DMS53 treated with DMSO at 0.1 percent for 48 hours (cell line): ENCODE data around the gene SYPL2.

Experiments used
- DNase-seq: peaks from one replicate; lab custom pipeline; 2025; ENCODE audit not compliant: unreplicated experiment; lab: John Stamatoyannopoulos, UW

SYPL2 gene

GRCh38 chr1:109490934-109491302 lies 24.6 kb downstream of the SYPL2 start:
- DNase-seq: no peak

DNA sequence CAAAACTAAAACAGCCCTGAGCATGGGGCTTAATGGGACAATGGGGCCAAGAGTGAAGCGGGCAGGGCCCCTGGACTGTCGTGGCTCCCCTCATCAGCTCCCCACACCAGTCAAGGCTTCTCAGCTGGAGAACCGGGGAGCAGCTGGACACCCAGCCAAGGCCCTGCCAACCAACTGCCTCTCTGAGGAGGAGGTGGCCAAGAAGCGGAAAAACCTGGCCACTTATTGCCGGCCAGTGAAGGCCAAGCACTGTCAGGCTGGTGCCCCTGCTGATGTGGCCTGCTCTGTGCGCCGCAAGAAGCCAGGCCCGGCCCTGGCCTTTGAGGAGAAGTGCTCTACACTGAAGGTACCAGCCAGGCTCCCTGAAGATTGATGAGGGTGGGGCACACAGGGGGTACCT lies 25.0 kb downstream of the SYPL2 start:
- no peak for DNase-seq

DNA sequence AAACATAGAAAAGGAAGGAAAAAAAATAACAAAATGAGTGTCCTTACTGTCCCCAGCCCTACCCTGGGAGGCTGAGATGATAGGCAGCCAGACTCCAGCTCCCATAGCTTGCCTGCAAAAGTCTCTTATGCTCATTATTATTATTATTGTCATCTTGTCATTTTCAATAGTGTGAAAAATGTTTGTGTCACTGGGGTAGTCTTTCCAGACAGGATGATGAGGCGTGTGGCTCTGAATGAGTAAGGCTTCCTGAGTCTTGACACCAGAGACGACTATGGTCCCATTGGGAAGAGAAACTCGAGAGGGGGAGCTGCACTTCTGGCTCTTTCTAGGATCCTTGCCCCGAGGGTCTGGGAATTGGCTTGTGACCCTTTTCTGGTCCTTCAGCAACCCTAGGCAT lies 26.4 kb downstream of the SYPL2 start:
- DNase-seq: no peak

GRCh38 chr1:109493227-109493626 lies 26.9 kb downstream of the SYPL2 start:
- DNase-seq: no peak

DNA sequence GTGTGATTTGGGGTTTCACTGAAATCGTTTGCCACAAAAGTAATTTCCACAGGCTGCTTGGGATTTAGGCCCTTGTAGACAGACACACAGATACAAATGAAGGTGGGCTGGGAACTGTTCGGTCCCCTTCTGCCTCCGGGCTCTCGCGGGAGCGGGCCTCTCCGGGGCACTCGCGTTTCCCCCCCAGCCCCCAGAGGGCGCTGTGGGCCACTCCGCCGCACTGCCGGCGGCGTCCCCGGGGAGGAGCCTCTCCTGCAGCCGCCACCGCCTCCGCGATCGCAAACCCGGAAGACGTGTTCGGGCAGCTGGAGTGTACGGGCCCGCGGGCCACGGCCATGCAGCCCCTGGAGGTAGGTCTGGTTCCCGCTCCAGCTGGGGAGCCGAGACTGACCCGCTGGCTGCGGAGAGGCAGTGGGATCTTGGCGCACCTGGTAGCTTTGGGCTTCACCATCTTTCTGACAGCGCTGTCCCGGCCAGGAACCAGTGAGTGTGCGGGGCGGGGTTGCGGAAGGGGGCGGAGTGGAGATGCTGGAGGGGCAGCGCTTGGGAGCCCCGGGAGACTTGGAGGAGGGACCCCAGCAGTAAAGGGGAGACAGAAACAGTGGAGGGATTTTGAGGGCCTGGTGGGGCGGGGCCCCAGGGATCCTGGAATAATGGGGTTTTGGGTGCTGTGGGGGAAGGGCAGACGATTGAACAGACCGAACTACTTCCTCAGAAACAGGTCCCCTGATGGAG lies 27.6 kb downstream of the SYPL2 start, which contains the start of gene CYB561D1:
Gene CYB561D1 (plus strand): TSS at position 290 of the 735 bp plus-strand sequence. CDS start 46 bp downstream, at position 336.
- DNase-seq: peak; percentile 85

GRCh38 chr1:109495738-109496137 lies 29.4 kb downstream of the SYPL2 start:
- DNase-seq: no peak

DNA sequence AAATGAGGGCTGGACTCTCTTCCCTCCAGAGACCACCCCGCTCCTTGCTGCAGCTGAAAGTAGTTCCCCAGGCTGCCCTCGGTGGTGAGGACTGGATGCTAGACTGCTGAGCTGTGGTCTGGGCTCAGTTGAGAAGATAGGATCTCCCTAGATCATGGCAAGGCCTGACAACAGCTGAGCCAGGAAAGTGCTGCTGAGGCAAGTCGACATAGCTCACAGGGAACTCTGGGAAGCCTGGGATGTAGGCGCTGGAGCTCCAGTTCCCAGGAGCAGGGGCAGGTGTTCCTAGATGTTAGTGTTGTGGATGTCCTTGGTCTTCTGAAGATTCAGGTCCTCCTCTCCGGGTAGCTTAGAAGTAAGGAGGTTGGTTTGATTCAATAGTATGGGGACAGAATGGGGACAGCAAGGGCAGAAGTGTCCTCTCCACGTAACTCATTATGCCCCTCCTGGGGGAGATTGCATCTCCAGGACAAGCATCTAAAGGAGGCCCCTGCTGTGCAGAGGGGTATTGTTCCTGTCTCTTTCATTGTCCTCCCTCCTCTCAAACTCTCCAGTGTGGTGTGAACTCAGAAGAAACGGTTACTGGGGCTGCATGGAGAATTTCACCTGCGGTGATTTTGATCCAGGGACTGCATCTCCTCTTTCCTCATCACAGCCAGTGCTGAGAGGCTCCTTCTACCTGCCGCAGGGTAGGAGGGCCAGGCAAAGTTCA lies 31.3 kb downstream of the SYPL2 start:
- DNase-seq: no peak

DNA sequence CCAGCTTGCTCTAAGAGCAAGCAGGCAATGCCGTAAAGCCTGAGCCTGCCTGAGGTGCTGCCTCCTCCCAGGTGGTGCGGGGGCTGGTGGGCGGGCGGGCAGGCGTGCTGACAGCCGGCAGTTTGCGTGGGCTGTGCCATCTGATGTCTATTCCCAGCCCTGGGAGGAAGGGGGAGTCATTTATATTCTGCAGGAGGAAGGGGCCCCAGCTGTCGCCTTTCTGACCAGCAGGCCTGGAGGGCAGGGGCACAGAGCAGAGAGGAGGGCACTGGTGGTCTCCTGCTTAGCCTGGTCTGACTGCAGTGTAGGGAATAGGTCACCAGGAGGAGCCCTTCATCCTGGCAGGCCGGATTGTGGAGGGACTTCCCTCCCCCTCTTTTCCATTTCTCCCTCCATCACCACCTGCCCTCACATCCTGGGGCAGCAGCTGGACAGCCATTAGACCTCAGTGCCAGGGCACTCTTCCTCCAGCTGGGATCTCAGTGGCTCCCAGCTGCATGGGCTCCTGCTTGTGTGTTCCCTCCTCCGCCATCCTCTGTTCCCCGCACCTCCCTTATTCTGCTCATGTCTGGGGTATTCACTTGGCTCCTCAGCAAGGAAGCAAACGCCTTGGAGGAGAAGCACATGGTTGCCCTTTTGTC lies 31.9 kb downstream of the SYPL2 start:
- DNase-seq: peak; percentile 52

- no peak for DNase-seq
Observed at GRCh38 chr1:109499081-109499480, 32.7 kb downstream of the SYPL2 start.

DNA sequence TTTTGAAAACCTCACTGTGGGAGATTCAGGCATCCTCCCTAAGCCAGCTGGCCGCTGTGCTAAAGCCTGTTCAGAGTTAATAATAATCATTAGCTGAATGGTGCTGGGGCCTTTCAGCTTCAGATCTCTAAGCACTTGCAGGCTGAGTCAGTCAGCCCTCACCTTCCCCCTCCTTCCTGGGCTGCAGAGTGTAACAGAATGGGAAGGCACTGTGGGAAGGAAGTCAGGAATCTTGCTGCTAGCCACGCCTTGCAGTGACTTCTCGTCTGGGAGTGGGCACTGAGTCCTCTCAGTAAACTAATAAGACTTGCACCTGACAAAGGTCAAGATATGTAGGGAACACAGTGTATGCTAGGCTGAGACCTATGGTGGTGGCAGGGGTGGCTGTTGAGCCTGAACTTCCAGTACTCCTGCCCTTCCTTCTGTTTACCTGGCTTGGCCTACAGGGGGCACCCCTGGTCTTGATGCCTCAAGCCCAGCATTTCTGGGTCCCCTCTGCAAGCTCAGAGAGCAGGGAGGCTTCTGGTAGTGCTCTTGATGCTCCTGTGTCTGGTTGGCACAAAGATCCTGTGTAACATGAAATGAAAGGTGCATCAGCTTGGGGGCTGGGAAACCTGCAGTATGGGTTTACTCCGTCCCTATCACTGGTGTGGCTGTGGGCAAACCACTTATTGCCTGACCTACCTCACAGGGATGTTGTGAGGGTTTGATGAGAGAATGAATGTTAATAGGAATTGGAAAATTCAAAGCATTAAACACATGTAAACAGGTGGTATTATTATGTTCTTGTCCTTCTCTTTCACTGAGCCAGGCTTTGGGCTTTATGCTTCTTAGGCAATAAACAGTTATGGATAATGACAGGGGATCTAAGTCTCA lies 33.6 kb downstream of the SYPL2 start:
- DNase-seq: no peak

DNA sequence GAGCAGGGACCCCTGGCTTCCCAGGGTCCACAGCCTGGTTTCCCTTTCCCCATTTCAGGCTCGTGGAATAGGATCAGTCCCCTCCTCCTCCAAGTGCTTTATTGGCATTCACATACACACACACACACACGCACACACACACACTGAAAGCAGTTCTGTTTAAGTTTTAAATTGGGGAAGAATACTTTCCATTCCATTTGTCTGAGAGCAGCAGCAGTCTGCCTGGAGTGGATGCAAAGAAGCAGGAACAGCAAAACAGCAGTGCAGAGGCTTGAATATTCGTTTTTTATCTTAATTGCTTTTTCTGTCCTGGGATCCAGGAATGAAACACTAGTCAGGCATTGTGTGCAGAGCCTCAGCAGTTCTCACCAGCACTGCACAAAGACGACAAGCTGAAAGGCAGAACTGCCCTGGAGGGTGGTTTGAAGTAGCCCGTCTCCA lies 34.6 kb downstream of the SYPL2 start:
- DNase-seq: no peak

GRCh38 chr1:109501644-109502363 lies 35.5 kb downstream of the SYPL2 start:
- DNase-seq: no peak

DNA sequence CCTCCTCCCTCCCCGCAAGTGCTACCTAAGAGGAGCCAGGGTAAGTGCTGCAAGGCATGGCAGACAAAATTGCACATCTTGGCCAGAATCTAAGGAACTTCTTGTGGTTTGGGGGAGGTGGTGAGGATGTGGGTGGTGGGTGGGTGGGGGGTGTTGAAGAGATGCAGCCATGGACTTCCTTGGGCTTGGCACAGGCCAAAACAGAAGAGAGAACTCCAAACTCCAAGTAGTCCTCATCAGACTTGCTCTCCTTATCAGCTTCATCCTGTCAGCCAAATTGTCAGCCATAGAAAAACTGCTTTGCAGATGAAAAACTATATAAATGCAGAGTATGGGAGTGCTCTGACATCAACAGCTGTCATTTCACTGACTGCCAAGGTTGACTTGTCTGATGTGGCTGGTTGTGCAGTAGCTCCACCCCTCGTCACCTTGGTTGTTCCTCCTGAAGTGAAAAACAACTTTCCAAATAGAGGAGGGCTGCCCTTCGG lies 36.1 kb downstream of the SYPL2 start:
- no peak for DNase-seq

DNA sequence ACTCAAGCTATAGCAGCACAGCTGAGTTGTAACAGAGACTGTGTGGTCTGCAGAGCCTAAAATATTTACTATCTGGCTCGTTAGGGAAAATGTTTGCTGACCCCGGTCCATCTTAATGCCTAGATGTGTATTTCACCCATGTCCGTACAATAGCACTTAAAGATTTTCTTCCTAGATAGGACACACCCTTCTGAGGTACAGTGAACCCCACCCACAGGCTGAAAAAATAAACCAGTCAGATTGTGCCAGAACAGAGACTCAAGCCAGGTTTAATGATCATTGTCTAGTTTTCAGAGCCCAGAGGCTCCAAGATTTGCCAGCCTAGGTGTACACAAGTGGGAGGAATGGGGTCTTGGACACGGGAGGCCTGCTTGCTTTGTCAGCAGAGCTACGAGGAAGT lies 37.6 kb downstream of the SYPL2 start:
- no peak for DNase-seq

- DNase-seq: no peak
Observed at GRCh38 chr1:109504974-109505373, 38.6 kb downstream of the SYPL2 start.

DNA sequence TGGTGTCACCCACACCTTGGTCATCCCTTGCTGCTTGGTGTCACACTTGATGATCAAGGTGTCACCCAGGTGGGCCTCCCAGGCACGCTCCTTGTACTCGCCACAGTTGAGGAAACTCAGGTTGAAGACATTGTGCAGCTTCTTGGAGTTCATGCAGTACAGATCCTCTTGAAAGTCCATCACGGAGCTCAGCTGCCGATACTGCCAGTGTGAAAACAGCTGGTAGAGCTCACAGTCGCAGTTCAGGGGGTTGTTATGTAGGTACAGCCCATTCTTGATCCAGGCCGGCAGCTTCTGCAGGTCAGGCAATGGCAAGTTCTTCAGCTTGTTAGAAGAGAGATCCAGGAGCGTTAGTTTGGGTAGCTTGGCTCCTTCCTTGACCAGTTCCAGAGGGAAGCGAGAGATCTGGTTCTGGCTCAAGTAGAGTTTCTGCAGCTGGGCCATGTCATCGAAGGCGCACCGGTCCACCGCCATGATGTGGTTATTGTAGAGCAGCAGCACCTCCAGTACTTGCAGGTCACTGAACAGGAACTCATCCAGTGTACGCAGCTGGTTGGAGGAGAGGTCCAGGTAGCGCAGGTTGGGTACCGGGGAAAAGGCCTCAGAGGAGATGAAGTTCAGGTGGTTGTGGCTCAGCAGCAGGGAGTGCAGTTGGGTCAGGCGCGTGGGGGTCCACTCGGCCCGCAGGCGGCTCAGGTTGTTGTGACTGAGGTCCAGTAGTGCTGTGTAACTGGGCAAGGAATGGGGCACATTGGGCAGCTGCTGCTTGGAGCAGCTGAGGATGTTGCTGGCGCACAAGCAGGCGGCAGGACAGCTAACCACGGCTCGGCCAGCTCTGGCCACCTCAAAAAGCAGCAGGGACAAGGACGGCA lies 41.9 kb downstream of the SYPL2 start:
- DNase-seq: no peak

GRCh38 chr1:109508873-109509175 lies 42.5 kb downstream of the SYPL2 start:
- no peak for DNase-seq

DNA sequence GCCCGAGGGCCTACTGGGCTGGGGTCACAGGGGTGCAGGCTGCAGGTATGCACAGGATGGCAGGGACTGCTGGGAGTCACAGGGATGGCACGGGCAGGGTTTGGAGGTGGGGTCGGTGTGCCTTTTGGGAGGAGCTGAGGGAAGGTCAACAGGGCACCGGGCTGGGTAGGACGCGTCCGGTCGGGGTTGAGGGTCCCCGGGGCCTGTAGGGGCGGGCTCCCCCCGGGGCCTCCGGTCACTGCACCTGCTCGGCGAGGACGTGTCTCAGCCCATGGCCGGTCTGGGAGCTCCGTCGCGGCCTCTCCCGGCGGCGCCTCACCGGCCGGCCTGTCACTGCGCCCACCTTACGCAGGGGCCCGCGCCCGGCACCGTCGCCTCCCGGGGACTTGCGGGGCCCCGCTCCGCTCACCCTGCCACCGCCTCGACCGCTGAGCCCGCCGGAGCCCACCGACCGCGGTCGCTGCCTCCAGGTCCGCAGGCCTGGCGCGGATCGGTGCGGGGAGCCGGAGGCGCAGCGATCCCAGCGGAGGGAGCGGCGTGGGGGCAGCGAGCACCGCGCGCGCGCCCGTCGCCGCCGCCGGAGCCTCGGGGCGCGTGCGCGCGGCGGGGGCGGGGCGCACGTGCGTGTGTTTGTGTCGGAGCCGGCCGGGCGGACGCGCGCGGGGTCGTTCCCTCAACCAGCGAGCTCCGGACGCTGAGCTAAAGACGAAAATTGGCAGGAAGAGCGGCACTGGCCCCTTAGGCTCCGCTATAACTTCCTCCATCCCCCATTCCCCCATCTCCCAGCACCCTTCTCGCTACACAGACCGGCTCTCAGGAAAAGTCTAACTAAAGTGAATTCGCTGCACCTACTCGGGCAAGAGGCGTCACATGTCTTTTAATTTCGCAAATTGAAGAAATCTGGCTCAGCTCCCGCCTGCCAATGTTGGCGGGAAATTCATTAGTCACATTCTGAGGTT lies 43.1 kb downstream of the SYPL2 start, which contains the start of gene AMIGO1:
Gene AMIGO1 (minus strand): TSS at position 552 of the 959 bp plus-strand sequence. CDS start 815 bp downstream, outside the sequence.
- peak; percentile 25 for DNase-seq
